ENCODE measurements around the gene UST.
"Not testable (repeated sequence)": the region's sequence is repeated elsewhere in the genome, so short reads cannot be mapped to it uniquely, and the experiment has no call there.

UST gene

DNA sequence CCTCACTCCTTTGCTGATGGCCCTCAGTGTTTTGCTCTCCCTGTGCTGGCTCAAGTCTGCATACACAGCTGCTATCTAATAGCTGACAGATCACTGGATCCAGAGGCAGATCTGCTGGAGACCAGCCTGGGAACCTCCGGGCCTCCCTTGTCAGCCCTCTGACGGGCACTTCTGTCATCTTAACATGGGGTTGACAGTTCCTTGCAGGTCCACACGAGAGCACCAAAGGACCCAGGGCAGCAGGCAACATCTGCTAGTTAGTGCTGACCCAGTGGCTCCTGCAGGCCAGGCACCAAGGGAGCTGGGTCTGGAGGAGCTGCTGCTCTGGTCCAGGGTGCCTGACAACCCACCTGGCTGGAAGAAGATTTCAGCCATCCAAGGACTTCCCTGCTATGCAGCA is 208.1 kb downstream of the UST start:
- no peak for DNase-seq

DNA sequence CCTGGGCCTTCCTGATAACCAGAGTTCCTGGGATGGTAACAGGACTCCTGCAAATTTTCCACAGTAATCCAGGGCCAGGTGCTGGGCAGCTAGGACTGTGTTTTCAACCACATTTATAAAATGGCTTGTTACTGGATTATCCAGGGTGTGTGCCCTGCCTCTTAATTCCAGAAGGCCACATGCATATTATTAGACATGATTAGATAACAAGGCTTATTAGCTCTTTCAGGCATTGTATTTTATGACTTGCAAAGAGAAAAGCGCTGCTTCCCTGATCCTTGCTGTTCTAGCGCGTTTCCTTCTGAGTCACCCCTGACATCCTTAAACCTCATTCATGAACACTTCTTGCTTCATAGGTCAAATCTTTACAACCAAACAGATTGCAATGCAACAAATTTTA is 208.6 kb downstream of the UST start:
- no peak for DNase-seq

DNA sequence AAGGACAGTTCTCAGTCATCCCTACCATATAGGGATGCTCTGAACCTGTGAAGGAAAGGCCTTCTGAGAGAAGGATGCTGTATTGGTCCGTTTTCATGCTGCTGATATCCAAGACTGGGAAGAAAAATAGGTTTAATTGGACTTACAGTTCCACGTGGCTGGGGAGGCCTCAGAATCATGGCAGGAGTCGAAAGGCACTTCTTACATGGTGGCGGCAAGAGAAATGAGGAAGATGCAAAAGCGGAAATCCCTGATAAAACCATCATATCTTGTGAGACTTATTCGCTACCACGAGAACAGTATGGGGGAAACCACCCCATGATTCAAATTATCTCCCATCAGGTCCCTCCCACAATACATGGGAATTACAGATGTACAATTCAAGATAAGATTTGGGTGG is 209.3 kb downstream of the UST start:
- DNase-seq, result not testable (repeated sequence)

DNA sequence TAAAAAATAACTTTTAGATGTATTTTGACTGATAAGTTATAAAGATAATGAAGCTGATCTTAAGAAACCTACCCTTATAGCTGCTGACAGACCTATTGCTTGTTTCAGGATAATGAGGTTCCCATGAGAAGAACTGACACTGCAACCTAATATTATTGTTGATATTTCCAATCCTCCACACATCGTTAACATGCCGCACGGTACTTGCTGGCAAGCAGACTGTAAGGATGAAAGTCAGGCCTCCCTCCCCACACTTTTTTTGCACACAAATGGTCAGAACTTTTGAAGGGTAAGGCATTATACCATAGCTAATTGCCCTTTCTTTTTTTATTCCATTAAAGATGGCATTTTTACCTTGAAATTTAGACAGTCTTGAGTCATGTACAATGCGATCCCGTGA is 210.9 kb downstream of the UST start:
- no peak for DNase-seq

DNA sequence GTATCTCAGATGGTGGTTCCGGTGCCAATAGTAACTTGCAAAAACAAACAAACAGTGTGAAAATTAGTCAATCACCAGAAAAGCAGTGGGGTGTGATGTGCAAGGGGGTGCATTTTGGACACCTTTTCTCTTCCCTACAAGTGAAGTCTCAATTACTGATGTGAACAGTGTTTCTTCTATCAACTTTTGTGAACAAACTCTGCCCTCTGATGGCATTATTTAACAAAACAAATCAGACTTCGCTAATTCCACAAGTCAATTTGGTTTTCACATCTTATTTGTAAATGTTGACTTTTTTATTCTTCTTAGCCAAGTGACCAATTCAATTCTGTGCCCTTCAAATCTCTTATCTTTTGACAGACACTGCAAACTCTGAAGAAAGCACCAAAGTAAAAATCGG is 212.2 kb downstream of the UST start:
- no peak for DNase-seq

DNA sequence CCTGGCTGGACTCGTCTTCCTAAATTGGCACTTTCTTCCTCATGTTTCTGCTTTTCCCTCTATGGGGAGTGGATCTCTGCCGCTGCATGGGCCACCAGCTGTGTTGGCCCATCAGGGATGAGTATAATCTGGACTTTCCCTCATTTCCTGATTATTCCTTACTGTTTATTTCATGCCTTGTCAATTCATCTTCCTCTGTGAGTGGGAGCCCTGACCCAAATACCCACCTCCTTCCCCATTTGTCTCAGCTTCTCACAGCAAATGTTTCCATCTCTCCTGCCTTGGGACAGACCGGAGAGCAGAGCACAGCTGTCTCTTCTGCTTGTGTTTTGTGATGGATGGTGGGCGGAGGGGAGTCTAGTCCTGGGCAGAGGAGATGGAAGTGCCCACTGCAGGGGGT is 212.7 kb downstream of the UST start:
- DNase-seq, result no peak

DNA sequence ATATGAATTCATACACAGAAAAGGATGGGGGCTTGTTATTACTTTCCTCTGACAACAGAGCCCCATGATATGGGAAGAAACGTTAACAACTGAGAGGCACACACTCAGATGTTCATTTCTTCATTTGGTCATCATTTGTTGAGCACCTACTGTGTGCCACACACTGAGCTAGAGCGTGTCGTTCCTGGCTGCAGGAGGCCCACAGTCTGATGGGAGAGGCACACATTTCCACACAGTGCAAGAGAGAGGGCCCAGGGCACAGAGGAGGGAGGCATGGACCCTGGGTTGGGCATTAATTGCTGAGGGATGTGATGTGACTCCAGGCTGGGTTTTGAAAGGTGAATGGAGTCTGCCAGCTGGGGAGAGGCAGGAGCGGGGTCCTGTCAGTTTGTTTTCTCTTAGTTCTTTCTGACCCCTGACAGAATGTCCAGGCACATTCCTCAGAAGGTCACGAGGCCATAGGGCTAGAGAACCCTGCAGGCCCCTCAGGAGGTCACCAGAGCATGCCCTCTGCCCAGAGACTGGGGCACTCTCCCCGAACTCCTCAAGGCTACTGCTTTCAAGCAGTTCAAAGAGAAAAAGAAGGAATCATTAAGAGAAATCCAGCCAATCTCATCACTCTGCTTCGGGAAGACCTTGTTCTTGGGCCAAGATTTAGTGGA is 216.2 kb downstream of the UST start:
- no peak for DNase-seq

DNA sequence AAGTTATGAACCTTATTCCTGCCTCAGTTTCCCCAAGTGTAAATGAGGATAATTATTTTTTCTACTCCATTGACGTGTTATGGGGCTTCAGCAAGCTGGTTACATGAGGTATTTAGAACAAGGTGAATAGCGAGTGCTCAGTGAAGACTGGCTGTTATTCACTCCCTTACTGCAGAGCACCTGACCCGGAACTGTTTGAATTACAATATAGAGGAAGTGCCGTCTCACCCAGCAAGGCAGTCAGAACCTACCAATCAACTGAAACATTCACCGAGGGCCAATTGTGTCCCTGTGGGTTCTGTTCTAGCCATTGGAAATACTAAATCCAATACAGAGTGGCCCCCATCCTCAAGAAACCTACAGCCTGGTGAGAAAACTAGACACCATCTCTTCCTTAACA is 216.9 kb downstream of the UST start:
- no peak for DNase-seq

DNA sequence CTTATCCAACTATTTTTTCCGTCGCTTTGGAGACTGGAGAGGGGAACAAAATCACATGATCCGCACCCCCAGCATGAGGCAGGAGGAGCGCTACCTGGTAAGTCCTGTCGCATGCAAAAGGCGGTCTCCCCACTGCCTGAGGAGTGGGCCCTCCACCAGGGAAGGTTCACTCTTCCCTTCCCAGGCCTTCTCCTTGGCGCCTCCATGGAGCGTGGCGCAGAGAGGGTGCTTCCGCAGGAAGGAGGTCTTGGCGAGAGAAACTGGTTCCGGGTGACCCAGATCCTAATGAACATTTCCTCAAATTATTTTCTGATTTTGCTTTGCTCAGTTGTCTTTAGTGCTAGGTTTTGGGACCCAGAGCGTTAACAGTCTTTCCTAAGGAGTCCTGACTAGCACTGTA is 217.6 kb downstream of the UST start:
- no peak for DNase-seq

DNA sequence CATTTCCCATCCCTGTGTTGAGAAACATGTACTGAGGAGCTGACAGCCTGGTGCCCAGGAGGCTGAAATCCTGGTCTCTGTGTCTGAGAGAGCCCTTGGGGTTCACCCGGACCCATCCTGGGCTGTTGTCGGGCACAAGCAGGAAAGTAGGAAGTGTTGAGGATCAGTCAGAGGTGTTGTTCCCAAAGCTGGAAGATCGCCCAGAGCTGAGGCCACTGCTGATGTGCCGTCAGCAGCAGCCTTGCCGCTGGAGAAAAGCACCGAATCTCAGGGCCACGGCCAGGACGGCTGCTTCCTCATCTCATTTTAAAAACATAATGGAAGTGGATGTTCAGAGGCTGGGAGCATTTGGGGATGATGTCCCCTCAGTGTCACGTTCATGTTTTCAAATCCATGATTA is 218.5 kb downstream of the UST start:
- no peak for DNase-seq

DNA sequence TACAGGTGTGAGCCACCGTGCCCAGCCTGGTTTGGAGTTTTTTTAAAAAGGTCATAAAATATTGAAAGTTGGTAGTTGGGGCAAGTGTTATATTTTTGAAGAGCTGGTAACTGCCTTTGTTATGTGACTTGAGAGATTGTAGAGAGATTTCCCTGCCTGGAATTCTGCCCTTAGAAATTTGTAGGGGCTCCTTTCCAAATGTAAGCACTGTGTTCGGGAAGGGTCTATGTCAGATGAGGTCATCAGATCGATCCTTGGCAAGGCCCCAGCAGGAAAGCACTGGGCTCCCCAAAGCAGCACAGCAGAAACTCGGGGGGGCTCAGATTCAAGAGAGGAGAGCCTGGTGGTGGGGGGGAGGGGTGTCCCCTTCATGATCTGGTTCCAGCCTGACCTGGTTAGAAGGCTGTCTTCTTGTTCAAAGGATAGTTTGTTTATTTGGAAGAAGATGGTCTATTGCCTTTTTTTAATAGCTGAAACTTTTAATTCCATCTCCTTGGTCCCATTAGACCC is 220.2 kb downstream of the UST start:
- DNase-seq, result no peak

DNA sequence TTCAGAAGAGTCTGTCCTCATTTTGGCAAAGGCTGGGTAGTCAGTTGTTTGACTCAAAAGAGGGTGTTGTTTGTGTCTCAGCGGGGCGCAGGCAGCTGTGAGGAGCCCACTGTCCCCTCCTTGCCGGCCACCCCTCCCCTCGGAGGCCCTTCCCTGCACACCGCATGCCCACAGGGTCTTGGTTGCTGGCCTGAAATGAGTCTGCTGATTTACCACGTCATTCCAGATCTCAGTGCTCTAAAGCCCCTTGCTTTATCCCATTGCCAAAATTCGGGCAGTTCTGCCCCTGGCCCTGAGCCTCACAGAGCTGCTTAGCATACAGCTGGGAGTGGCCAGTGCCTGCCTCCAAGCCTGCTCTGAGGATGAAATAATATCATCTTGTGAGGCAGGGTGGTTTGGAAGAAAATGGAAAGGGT is 220.7 kb downstream of the UST start:
- DNase-seq, result no peak

DNA sequence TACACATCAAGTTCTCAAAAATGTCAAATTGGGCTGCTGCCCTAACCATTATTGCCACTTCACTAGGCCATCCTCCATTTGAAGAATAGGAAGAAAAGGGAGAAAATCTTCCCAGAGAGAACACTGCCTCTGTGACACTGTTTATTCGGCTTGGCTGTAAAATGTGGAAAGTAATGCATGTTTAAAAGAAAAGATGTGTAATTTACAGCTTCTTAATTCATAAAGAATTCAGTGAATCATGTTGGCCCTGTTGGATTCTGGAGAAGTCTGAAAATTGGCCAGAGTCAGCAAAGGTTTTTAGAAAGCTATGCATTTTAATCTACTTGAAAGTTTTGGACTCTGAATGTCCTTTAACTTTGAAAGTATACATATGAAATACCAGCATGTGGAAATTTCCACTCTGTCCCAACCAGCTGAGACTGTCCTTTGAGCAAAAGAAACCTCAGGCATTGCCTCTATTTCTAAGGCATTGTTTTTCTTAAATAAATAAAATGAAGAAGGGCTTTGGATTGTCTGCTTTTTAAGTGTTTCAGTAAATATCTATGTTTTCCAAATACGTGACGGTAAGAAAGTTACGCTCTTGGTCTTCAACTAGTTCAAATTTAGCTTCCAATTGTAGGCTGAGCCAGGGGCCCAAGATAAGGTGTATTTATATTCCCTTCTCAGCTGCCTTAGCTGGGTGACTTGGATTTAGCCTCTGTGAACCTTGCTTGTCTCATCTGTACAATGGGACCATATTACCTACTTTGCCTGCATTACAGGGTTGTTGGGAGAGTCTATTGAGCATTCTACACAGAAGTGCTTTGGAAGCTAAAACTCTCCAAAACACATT is 222.2 kb downstream of the UST start:
- DNase-seq, result no peak

DNA sequence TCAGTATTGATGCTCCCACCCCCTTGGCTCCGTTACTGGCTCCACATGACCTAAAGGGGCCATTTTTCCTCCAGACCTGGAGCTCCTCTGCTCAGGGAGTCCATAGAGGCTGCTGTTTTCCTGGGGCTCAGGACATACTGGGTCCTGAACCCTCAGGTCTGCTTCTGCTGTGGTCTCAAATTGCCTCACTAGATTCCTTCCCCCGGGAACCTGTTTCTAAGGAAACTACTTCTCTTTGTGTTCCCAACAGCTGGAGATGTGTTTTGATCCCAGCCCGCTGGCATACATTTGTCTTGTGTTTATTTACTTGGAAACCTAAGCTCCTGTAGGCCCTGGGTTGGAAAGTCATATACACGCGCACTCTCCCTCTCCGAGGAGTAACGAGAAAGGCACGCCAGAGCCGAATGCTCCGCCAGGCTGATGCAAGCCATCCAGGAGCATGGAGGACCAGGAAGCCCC is 222.8 kb downstream of the UST start:
- no peak for DNase-seq

DNA sequence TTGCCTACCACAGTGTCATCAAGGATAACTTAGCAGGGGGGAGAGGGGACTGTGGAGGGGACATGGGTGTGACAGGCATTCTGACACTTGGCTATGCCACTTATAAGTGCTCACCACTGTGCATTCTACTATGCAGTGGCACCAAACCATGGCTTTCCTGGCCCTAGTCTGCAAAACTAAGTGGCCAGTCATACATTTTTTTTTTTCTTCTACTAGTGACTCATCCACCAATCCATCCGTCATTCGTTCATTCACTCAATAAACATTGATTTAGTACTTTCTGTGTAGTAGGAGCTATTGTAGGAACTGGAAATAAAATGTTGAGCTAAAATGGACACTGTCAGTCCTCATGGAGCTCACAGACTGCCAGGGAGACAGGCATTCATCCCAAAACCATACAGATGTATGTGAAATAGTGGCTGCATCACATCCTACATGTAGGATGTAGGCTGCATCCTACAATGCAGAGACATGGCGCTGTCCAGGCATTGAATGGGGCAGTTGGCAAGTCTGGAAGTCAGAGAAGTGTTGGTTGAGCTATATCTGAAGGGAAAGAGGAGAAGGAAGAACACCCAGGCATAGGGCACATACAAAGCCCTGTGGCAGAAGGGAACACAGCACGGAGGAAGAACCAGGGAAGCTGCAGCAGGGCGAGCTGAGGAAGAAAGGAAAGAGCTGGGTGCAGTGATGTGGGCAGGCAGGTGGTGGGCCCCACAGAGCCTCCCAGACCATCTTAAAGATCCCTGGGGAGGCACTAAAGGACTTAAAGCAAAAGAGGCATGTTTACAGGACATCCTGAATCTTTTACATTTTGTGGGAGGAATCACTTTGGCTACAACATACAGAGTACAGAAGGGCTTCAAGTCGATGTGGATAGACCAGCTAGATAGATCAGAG is 224.4 kb downstream of the UST start:
- DNase-seq, result no peak

DNA sequence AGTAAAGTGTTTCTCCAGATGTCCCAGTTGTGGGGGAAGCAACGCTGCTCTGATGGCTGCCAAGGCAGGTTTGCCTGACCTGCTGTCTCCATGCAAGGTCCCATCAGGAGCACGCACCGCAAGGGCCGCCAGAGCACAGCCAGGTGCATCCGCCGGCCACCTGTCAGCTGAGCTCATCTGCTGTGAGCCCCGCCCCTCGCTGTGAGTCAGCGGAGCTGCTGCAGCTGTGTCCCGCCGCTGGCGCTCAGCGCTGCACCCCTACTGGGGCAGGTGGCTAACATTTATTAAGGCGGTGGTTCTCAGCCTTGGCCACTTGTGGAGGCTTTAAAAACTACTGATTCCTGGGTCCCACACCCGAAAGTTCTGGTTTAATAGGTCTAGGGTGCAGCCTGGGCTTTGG is 225.7 kb downstream of the UST start:
- peak; percentile 82 for DNase-seq

DNA sequence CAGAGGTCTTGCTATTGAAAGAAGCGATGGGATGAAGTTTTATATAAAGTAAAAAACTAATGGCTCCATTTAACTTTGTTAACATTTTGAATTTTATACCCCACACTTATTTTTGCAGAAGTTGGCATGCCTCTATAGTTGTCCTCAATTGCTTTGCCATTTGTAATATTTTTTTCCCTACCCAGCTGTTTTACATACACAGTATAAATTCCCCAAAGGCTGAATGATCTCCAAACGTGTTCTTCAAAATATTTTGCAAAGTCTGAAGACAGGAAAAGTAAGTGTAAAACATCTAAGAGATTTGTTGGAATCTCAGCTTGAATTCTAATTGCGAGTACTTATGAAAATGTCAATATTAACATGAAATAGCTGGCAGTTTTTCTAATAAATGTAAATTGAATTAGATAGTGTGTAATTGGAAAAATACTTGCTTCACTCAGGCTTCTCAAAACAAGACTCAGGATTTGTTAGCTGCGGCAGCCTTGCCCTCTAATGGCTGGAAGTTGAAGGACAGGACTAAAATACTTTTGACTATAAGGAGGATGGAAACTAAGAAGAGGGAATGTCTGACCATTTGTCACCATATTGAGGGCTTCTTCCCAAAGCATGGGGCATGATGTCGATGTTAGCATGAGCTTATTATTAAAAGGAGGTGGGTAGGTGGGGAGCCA is 226.8 kb downstream of the UST start:
- no peak for DNase-seq

DNA sequence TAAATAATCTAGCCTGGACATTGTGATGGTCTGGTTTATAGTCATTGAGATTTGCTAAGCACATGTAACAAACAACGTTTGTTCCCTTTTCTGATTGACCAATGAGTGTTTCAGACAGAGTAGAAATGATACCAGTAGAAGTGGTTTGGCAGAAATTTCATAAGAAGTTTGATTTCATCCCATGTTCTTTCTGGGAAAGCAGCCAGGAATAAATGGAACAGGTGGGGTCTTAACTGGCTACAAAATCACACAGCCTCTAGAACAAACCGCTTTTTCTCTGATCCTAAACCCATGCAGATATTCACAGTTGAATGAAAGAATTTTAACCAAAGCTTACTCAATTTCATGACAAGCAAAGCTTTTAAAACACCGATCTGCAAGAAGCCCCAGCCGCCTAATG is 227.5 kb downstream of the UST start:
- no peak for DNase-seq

DNA sequence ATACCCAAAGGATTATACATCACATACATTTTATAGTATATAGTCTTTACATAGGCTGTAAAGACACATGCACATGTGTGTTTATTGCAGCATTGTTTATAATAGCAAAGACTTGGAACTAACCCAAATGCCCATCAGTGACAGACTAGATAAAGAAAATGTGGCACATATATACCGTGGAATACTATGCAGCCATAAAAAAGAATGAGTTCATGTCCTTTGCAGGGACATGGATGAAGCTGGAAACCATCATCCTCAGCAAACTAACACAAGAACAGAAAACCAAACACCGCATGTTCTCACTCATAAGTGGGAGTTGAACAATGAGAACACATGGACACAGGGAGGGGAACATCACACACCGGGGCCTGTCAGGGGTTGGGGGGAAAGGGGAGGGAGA is 231.5 kb downstream of the UST start:
- not testable (repeated sequence) for DNase-seq

DNA sequence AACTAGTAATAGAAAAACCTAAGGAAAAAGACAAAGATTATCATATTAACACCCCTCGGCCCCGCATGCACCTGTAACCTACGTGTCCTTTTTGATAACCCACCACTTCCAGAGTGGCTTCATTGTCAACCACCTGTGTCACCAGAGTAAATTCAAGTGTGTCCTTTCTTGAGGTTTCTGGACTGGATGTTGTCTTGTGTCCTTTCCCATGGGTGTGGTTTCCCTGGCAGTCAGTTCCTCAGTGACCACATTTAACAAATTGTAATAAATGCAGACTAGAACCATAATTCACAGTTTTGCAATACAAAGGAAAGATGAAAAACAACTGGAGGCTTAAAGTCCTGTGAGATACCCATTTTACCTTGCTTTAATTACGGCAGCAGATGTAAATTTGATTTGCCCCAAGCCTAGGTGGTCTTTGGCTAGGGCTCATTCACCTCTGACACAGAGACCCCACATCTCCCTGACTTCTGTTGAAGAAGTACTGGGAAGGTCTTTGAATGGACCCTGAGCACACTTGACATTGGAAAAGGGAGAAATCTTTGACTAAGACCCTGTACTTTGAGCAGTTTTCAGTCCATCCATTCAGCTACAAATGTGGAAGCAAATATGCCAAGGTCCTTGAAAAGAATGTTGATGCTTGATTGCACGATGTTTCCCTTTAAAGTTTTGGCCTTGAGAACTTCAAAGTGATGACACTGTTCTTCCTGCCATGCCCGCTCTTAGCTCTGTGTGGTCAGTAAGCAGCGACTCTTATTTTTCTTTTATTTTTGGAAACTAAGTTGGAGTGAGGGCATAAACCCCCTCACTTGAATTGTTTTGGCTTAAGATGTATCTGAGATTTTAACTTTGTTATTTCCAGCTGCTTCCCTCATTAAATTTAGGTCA is 232.4 kb downstream of the UST start:
- no peak for DNase-seq

DNA sequence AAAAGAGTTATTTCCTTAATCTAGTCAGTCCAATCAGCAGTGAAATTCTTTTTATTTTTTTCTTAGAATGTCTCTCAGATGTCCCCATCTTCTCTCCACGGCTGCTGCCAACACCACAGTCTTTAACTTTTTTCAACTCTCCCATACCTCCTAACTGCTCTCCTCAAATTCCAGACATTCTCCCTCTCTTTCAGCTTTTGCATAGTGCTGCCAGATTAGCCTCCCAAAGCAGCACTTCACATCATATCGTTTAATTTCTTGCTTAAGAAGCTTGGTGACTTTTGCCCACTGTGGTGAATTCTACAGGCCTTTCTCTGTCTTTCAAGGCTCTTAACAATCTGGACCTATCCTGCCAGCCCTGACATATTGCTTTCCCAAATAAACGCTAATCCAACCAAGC is 233.4 kb downstream of the UST start:
- DNase-seq, result no peak

DNA sequence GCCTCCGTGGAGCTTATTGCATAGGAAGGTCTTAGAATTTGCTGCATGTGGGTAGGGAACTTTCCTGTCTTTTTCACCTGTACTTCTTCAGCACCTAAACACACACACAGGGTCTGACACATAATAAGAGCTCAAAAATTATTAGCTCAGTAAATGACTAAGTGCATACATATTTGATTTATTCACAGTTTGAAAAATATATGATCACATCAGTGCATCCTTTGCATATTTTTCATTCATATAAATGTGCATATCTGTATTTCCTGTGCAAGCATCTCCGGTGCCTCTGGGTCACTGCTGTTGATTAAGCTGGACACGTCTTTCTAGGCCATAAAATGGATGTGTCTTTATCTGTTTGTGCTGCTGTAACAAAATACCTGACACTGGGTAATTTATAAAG is 234.7 kb downstream of the UST start:
- DNase-seq, result no peak

Data from activated effector memory CD4-positive, alpha-beta T cell treated with anti-CD3 and anti-CD28 coated beads, Interleukin-2, amount 50 U/mL, for 16 hours (primary cell).